Keratinocyte (primary cell): ENCODE data around the gene SIX3. TPM values are rescaled to one million over a fixed set of nuclear protein-coding genes. Genes with fewer than 3 reads are reported as not detected.

Experiments
- DNase-seq: peaks from one replicate; pipeline ENCODE4 v3.0.0-alpha.2; 2011; ENCODE audit warnings: low read depth, missing footprints, low spot score
- FAIRE-seq: peaks from 2 replicates; lab custom pipeline; 2011; peaks lifted over from hg19 to GRCh38; lab: Jason Lieb, UNC
- H2AFZ ChIP-seq: 2 replicates; pipeline ENCODE4 v1.6.0; 2012; ENCODE audit warnings: low read length, control low read depth, inconsistent platforms; ENCODE audit not compliant: control insufficient read depth
- H3K27ac ChIP-seq: 2 replicates; pipeline ENCODE4 v1.5.1; 2011; ENCODE audit warnings: low read length; ENCODE audit not compliant: control insufficient read depth, insufficient read depth
- H3K27me3 ChIP-seq: 3 replicates; pipeline ENCODE4 v1.6.0; 2011; ENCODE audit warnings: low read length; ENCODE audit not compliant: control insufficient read depth, insufficient read depth; ENCODE audit errors: extremely low read depth
- H3K36me3 ChIP-seq, 2 experiments: 2 replicates in 1 of 2; 3 replicates in 1 of 2; pipeline ENCODE4 v1.5.1; 2011; ENCODE audit warnings: low read length in 2 of 2, mild to moderate bottlenecking in 1 of 2; ENCODE audit not compliant: control insufficient read depth in 2 of 2, insufficient read depth in 2 of 2; ENCODE audit errors: extremely low read depth in 1 of 2
- H3K4me1 ChIP-seq: 3 replicates; pipeline ENCODE4 v1.5.1; 2011; ENCODE audit warnings: low read length; ENCODE audit not compliant: control insufficient read depth, insufficient read depth; ENCODE audit errors: extremely low read depth
- H3K4me2 ChIP-seq: 3 replicates; pipeline ENCODE4 v1.6.0; 2011; ENCODE audit warnings: low read depth, low read length; ENCODE audit not compliant: control insufficient read depth, insufficient read depth; ENCODE audit errors: extremely low read depth
- H3K4me3 ChIP-seq, 3 experiments: fragments of 200-600 bp in 1 of 3; sonication (generic) in 1 of 3; 2 replicates in 2 of 3; 3 replicates in 1 of 3; pipeline ENCODE4 v1.5.1; 2011 to 2016; ENCODE audit warnings: low read length in 3 of 3, mild to moderate bottlenecking in 3 of 3, control low read depth in 2 of 3, inconsistent platforms in 1 of 3, low read depth in 1 of 3, mixed read lengths in 1 of 3, mixed run types in 1 of 3, moderate library complexity in 1 of 3; ENCODE audit not compliant: control insufficient read depth in 2 of 3, insufficient read depth in 2 of 3; ENCODE audit errors: extremely low read depth in 1 of 3
- H3K79me2 ChIP-seq: 2 replicates; pipeline ENCODE4 v1.6.0; 2012; ENCODE audit warnings: low read length; ENCODE audit not compliant: control insufficient read depth, insufficient read depth
- H3K9ac ChIP-seq: 3 replicates; pipeline ENCODE4 v1.6.0; 2011; ENCODE audit warnings: low read length; ENCODE audit not compliant: control insufficient read depth, insufficient read depth; ENCODE audit errors: extremely low read depth
- H3K9me1 ChIP-seq: 3 replicates; pipeline ENCODE4 v1.6.0; 2011; ENCODE audit warnings: low read length; ENCODE audit not compliant: control insufficient read depth, insufficient read depth; ENCODE audit errors: extremely low read depth
- H3K9me3 ChIP-seq: 2 replicates; pipeline ENCODE4 v1.5.1; 2012; ENCODE audit warnings: low read depth, low read length; ENCODE audit not compliant: control insufficient read depth
- H4K20me1 ChIP-seq: 3 replicates; pipeline ENCODE4 v1.6.0; 2011; ENCODE audit warnings: low read length; ENCODE audit not compliant: control insufficient read depth, insufficient read depth; ENCODE audit errors: extremely low read depth
- CTCF ChIP-seq, 3 experiments: IDR thresholded peaks in 1 of 3; conservative IDR thresholded peaks in 1 of 3; optimal IDR thresholded peaks in 1 of 3; 2 replicates in 2 of 3; 3 replicates in 1 of 3; pipeline versions ENCODE3 to v1.5.1; 2011; ENCODE audit warnings: low read length in 3 of 3, mild to moderate bottlenecking in 3 of 3, moderate library complexity in 2 of 3, control low read depth in 1 of 3, inconsistent platforms in 1 of 3; ENCODE audit not compliant: insufficient read depth in 2 of 3; ENCODE audit errors: extremely low read depth in 1 of 3
- EZH2 ChIP-seq: IDR thresholded peaks from one replicate; pipeline ENCODE4 v1.6.1; 2012; ENCODE audit warnings: inconsistent platforms, mild to moderate bottlenecking, low read length, moderate library complexity
- dilution Hi-C: fragments of 300-500 bp; cut with MboI; formaldehyde crosslinking; loops from one replicate; pipeline ENCODE4 v1.7.0; 2020; ENCODE audit warnings: low sequenced_read_pairs; ENCODE audit not compliant: extremely low pct_ligation_motif_present
- polyA plus RNA-seq, 5 experiments: library from polyadenylated mRNA; depleted of rRNA in 3 of 5; stranded (reverse) in 3 of 5; stranded (forward) in 1 of 5; unstranded in 1 of 5; fragments of >200 nt; gene quantifications; 1 replicate in 1 of 5; 2 replicates in 3 of 5; 3 replicates in 1 of 5; pipeline versions ENCODE4 v1.2.1 to v1.2.3, GENCODE V29; 2011 to 2012; ENCODE audit warnings: missing spikeins in 2 of 5, low read depth in 1 of 5, low replicate concordance in 1 of 5

SIX3 gene
- polyA plus RNA-seq, 1 donor (not counting 4 experiments of a cell fraction or from before 2014, with no cell fraction given): not detected

GRCh38 chr2:44969936-44970335, 28.4 kb downstream of the SIX3 start:
- DNase-seq: peak; percentile 63
- Histone ChIP-seq H3K9me1 (no peaks in the 10 kb centered on the region), H3K9me3 (no peaks in the 10 kb centered on the region), H3K27ac (no peak overlapping the region), H3K27me3 (no peaks in the 10 kb centered on the region), H3K36me3 (no peaks in the 10 kb centered on the region), H2AFZ (peak overlapping the region; percentile 96), H4K20me1 (no peaks in the 10 kb centered on the region), H3K4me2 (peak overlapping the region; percentile 12), H3K79me2 (no peaks in the 10 kb centered on the region), H3K9ac (no peak overlapping the region), H3K4me1 (peaks cover 17% of the 10 kb centered on the region), H3K4me3 (no peak overlapping the region)
- FAIRE-seq: peak; percentile 88
- dilution Hi-C loops: loop anchor here (25.0 kb wide), 1 partner anchor 483 kb away; no protein-coding TSS in a partner anchor
- no peak for TF ChIP-seq CTCF (optimal IDR thresholded peaks at IDR 0.05 in 1 of 3, IDR thresholded peaks at IDR 0.05 in 1 of 3, conservative IDR thresholded peaks at IDR 0.05 in 1 of 3; ENCODE audit: extremely low read depth in 1 of 3, insufficient read depth in 2 of 3, low read length in 3 of 3)
- TF ChIP-seq EZH2: no peak

GRCh38 chr2:44970846-44971450, 29.4 kb downstream of the SIX3 start:
- FAIRE-seq (no peak), DNase-seq (no peak)
- H3K9ac ChIP-seq: no peak overlapping the region
- no peaks in the 10 kb centered on the region for H3K36me3 ChIP-seq
- H3K4me2 ChIP-seq: no peak overlapping the region
- H3K79me2 ChIP-seq: no peaks in the 10 kb centered on the region
- no peaks in the 10 kb centered on the region for H4K20me1 ChIP-seq
- TF ChIP-seq EZH2: no peak
- no peak for TF ChIP-seq CTCF (optimal IDR thresholded peaks at IDR 0.05 in 1 of 3, IDR thresholded peaks at IDR 0.05 in 1 of 3, conservative IDR thresholded peaks at IDR 0.05 in 1 of 3; ENCODE audit: extremely low read depth in 1 of 3, insufficient read depth in 2 of 3, low read length in 3 of 3)
- no peak overlapping the region for H2AFZ ChIP-seq
- dilution Hi-C loops: loop anchor here (25.0 kb wide), 1 partner anchor 484 kb away; no protein-coding TSS in a partner anchor
- no peak overlapping the region for H3K27ac ChIP-seq
- no peaks in the 10 kb centered on the region for H3K27me3 ChIP-seq
- H3K4me1 ChIP-seq: peaks cover 17% of the 10 kb centered on the region
- H3K4me3 ChIP-seq: no peak overlapping the region
- H3K9me1 ChIP-seq: no peaks in the 10 kb centered on the region
- no peaks in the 10 kb centered on the region for H3K9me3 ChIP-seq
